Stimulated activated CD8-positive, alpha-beta memory T cell treated with anti-CD3 and anti-CD28 coated beads, Interleukin-7, amount 100 ng/mL, for 4 hours (primary cell): ENCODE measurements around the gene NOTO.

ENCODE experiments used
- DNase-seq, 2 donors: peaks; one replicate each; pipeline ENCODE4 v3.0.0-alpha.2; 2020; ENCODE audit warnings: low read depth in 2 of 2

The NOTO gene

GRCh38 chr2:73257425-73258125 is 55.2 kb downstream of the NOTO start:
- no peak for DNase-seq

- DNase-seq = no peak
Measured at GRCh38 chr2:73258186-73258912, 56.0 kb downstream of the NOTO start.

GRCh38 chr2:73258913-73259215 is 56.5 kb downstream of the NOTO start:
- no peak for DNase-seq

GRCh38 chr2:73259276-73259675 is 56.9 kb downstream of the NOTO start:
- no peak for DNase-seq

- DNase-seq = no peak
Measured at GRCh38 chr2:73259704-73260337, 57.4 kb downstream of the NOTO start.

GRCh38 chr2:73260338-73260984 is 58.1 kb downstream of the NOTO start:
- no peak for DNase-seq
